GM18498 (cell line): ENCODE results near the gene YTHDF1.
"Not testable (repeated sequence)": the region's sequence is repeated elsewhere in the genome, so short reads cannot be mapped to it uniquely, and the experiment has no call there.

Experiments
- ATAC-seq: cut with Tn5 transposase; IDR thresholded peaks from one replicate; pipeline ENCODE4 v1.9.1; 2021; ENCODE audit warnings: mild to moderate bottlenecking, moderate library complexity; ENCODE audit not compliant: unreplicated experiment

Gene YTHDF1

GRCh38 chr20:63160641-63161175 is 55.2 kb downstream of the YTHDF1 start:
- ATAC-seq, result no peak

GRCh38 chr20:63159826-63160640 is 55.9 kb downstream of the YTHDF1 start:
- ATAC-seq, result no peak

GRCh38 chr20:63159251-63159650 is 56.7 kb downstream of the YTHDF1 start:
- not testable (repeated sequence) for ATAC-seq

- no peak for ATAC-seq
Measured at GRCh38 chr20:63158845-63159244, 57.1 kb downstream of the YTHDF1 start.

- no peak for ATAC-seq
Measured at GRCh38 chr20:63158352-63158751, 57.6 kb downstream of the YTHDF1 start.

- ATAC-seq, result not testable (repeated sequence)
Measured at GRCh38 chr20:63157431-63157830, 58.5 kb downstream of the YTHDF1 start.

GRCh38 chr20:63156221-63156671 is 59.7 kb downstream of the YTHDF1 start:
- no peak for ATAC-seq

- no peak for ATAC-seq
Measured at GRCh38 chr20:63155266-63156165, 60.4 kb downstream of the YTHDF1 start.

GRCh38 chr20:63154395-63154794 is 61.5 kb downstream of the YTHDF1 start:
- no peak for ATAC-seq

GRCh38 chr20:63153254-63154221 is 62.4 kb downstream of the YTHDF1 start:
- no peak for ATAC-seq

- ATAC-seq, result no peak
Measured at GRCh38 chr20:63152322-63153253, 63.3 kb downstream of the YTHDF1 start.

- no peak for ATAC-seq
Measured at GRCh38 chr20:63151554-63152321, 64.2 kb downstream of the YTHDF1 start.

GRCh38 chr20:63150911-63151531 is 64.9 kb downstream of the YTHDF1 start:
- no peak for ATAC-seq

GRCh38 chr20:63150391-63150898 is 65.5 kb downstream of the YTHDF1 start:
- ATAC-seq, result no peak

- ATAC-seq, result no peak
Measured at GRCh38 chr20:63149531-63150192, 66.3 kb downstream of the YTHDF1 start.

GRCh38 chr20:63148696-63149095 is 67.2 kb downstream of the YTHDF1 start:
- ATAC-seq, result no peak

- no peak for ATAC-seq
Measured at GRCh38 chr20:63147532-63147931, 68.4 kb downstream of the YTHDF1 start.
